Measurements from ENCODE around the gene CD200R1. TPM values are rescaled to one million over a fixed set of nuclear protein-coding genes. Genes with fewer than 3 reads are reported as not detected.

The CD200R1 gene
- total and polyA plus RNA-seq, 2 experiments from 2014 or later: 0.18 to 0.28 TPM

- DNase-seq (ENCODE audit: low spot score): no peak
These were observed 7.1 kb downstream of the CD200R1 start for GRCh38 chr3:112967828-112968227.

More at GRCh38 chr3:112967828-112968227, 7.1 kb downstream of the CD200R1 start:
- H3K27ac ChIP-seq (ENCODE audit: low read depth): no peak overlapping the region
- no peaks in the 10 kb centered on the region for H3K79me2 ChIP-seq (replicated peaks; ENCODE audit: insufficient read depth)
- Mint-ChIP-seq H3K27me3 (ENCODE audit: insufficient read depth, low read depth, poor library complexity) (peaks cover 2% of the 10 kb centered on the region), H3K4me3 (no peak overlapping the region), H3K27ac (no peak overlapping the region), H3K36me3 (ENCODE audit: low read depth) (peaks cover 17% of the 10 kb centered on the region), H3K4me1 (no peaks in the 10 kb centered on the region), H3K9me3 (peaks cover 19% of the 10 kb centered on the region)
- no peaks in the 10 kb centered on the region for H3K4me1 ChIP-seq (ENCODE audit: insufficient read depth)
- H2AFZ ChIP-seq: no peak overlapping the region
- no peak overlapping the region for H3K4me3 ChIP-seq
- H4K20me1 ChIP-seq (replicated peaks; ENCODE audit: insufficient read depth): no peaks in the 10 kb centered on the region
- H3K4me2 ChIP-seq: no peak overlapping the region
- H3K9me2 ChIP-seq (ENCODE audit: insufficient read depth): no peaks in the 10 kb centered on the region
- no peaks in the 10 kb centered on the region for H3F3A ChIP-seq (replicated peaks; ENCODE audit: low read depth)
- H3K36me3 ChIP-seq (ENCODE audit: insufficient read depth): no peaks in the 10 kb centered on the region
- no peaks in the 10 kb centered on the region for H3K27me3 ChIP-seq (ENCODE audit: insufficient read depth)
- no peak for ATAC-seq
- no peak for TF ChIP-seq ZNF114 (CRISPR knock-in tag; IDR thresholded peaks at IDR 0.05)
- no peak for TF ChIP-seq STAT1 (IDR thresholded peaks at IDR 0.05; ENCODE audit: unreplicated experiment)
- TF ChIP-seq REST (IDR thresholded peaks at IDR 0.05; ENCODE audit: unreplicated experiment): no peak
- no peak for TF ChIP-seq EZH2 (IDR thresholded peaks at IDR 0.05; ENCODE audit: low read depth, unreplicated experiment)
- no peak for TF ChIP-seq JUNB (IDR thresholded peaks at IDR 0.05; ENCODE audit: unreplicated experiment)
- TF ChIP-seq EZH2phosphoT487 (IDR thresholded peaks at IDR 0.05; ENCODE audit: unreplicated experiment): no peak
- no peak for TF ChIP-seq ETS1 (IDR thresholded peaks at IDR 0.05)
- no peak for TF ChIP-seq CREB1 (CRISPR knock-in tag; IDR thresholded peaks at IDR 0.05; ENCODE audit: low read depth)
- TF ChIP-seq NANOG (IDR thresholded peaks at IDR 0.05; ENCODE audit: borderline replicate concordance): no peak
- TF ChIP-seq ZNF331 (CRISPR knock-in tag; IDR thresholded peaks at IDR 0.05; ENCODE audit: low read depth): no peak
- no peak for TF ChIP-seq POLR2AphosphoS5 (IDR thresholded peaks at IDR 0.05; ENCODE audit: low read depth)
- TF ChIP-seq CTCF (conservative IDR thresholded peaks at IDR 0.05; ENCODE audit: low read depth in 2 of 2): no peak
- no peak for TF ChIP-seq ZNF462 (CRISPR knock-in tag; IDR thresholded peaks at IDR 0.05)

Data from GM23338 (cell line).